Omental fat pad (tissue), 4 donors: ENCODE results near the gene OCLN. TPM values are rescaled to one million over a fixed set of nuclear protein-coding genes. Genes with fewer than 3 reads are reported as not detected.
"Not testable (repeated sequence)": the region's sequence is repeated elsewhere in the genome, so short reads cannot be mapped to it uniquely, and the experiment has no call there.

Source experiments
- ATAC-seq: fragments of 150-250 bp; one replicate; pipeline ENCODE4 v1.9.1; 2016; ENCODE audit warnings: mild to moderate bottlenecking, moderate library complexity; ENCODE audit not compliant: low FRiP score
- DNase-seq: peaks from one replicate; pipeline ENCODE4 v3.0.0-alpha.2; 2019; ENCODE audit warnings: low spot score
- total RNA-seq, 4 donors: library from RNA; depleted of rRNA; stranded (reverse); fragments of >200 nt; gene quantifications; one replicate each; pipeline ENCODE4 v1.1.0, GENCODE V29; 2016
- TF ChIP-seq, protein P1 (sequence below), 3 donors: fragments of 450-650 bp; IDR thresholded peaks; one replicate each; pipeline ENCODE4 v1.5.1; 2016 to 2017; ENCODE audit warnings: antibody characterized with exemption in 3 of 3, mild to moderate bottlenecking in 3 of 3, moderate library complexity in 2 of 3

Gene OCLN
- total RNA-seq, 4 donors from 2014 or later: 2.2 to 10.6 (median 6.2) TPM

DNA sequence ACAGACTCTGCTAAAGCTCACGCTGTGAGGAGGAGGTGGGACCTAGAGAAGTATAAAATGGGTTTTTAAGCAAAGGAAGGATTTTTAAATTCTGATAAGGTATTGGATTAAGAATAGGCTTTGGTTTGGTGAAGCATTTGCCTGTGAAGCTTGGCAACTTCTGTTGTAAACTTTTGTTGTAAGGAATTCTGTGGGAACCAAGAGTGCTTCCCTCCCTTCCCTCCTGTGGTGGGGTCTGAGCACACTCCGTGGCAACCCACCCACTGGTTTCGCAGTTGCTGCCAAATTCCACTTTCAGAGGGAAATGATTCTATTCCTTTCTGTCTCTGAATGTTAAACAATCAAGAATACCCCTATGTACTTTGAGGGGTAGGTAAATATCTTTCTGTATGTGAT lies 38.8 kb downstream of the OCLN start:
- ATAC-seq (no peak), DNase-seq (no peak)
- TF ChIP-seq, protein P1, sequence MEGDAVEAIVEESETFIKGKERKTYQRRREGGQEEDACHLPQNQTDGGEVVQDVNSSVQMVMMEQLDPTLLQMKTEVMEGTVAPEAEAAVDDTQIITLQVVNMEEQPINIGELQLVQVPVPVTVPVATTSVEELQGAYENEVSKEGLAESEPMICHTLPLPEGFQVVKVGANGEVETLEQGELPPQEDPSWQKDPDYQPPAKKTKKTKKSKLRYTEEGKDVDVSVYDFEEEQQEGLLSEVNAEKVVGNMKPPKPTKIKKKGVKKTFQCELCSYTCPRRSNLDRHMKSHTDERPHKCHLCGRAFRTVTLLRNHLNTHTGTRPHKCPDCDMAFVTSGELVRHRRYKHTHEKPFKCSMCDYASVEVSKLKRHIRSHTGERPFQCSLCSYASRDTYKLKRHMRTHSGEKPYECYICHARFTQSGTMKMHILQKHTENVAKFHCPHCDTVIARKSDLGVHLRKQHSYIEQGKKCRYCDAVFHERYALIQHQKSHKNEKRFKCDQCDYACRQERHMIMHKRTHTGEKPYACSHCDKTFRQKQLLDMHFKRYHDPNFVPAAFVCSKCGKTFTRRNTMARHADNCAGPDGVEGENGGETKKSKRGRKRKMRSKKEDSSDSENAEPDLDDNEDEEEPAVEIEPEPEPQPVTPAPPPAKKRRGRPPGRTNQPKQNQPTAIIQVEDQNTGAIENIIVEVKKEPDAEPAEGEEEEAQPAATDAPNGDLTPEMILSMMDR (IDR thresholded peaks at IDR 0.05): no peak

DNA sequence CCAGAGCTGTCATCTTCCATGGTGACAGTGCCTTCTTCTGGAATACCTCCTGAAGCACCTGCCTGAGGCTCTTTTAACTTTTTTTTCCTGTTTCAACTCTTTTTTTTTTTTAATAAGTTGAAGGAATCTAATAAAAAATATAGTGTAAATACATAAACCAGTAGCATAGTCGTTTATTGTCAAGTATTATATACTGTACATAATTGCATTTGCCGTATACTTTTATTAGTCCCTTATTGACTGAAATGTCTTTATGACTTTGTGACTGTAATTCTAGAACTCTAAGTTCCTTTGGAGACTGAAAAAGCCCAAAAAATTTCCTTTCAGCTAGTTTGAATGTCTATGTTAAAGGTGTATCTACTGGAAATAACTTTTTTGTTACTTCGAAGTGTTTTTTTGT lies 45.3 kb downstream of the OCLN start:
- not testable (repeated sequence) for DNase-seq, ATAC-seq

DNA sequence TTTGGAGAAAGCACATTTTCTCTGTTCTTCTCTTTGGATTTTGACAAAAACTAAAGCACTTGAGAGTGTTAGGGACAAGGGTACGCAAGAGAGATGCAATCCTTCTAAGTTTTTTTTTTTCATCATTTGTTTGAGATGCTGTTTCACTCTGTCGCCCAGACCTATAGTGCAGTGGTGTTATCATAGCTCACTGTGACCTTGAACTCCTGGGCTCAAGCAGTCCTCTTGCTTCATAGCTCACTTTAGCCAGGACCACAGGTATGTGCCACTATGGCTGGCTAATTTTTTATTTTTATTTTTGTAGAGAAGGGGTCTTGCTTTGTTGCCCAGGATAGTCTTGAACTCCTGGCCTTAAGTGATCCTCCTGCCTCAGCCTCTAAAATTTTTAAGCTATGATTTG lies 46.1 kb downstream of the OCLN start:
- not testable (repeated sequence) for ATAC-seq, DNase-seq

DNA sequence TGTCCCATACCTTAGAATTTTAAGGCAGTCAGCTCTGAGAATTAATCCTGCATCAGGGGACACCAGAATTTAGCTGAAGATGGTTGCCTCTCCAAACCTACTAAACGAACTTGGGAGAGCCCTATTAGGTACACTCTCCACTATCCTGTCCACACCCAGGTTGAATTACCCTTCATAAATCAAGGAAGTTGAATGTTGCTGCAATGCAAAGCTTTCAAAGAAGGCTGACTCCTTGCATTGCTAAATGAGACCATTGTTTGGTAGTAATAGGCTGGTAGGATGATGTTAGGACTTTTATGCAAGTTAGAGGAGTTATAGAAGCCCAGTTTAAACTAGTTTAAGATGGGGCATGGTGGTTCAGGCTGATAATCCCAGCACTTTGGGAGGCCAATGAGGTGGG lies 48.8 kb downstream of the OCLN start:
- ATAC-seq, DNase-seq: not testable (repeated sequence)

DNA sequence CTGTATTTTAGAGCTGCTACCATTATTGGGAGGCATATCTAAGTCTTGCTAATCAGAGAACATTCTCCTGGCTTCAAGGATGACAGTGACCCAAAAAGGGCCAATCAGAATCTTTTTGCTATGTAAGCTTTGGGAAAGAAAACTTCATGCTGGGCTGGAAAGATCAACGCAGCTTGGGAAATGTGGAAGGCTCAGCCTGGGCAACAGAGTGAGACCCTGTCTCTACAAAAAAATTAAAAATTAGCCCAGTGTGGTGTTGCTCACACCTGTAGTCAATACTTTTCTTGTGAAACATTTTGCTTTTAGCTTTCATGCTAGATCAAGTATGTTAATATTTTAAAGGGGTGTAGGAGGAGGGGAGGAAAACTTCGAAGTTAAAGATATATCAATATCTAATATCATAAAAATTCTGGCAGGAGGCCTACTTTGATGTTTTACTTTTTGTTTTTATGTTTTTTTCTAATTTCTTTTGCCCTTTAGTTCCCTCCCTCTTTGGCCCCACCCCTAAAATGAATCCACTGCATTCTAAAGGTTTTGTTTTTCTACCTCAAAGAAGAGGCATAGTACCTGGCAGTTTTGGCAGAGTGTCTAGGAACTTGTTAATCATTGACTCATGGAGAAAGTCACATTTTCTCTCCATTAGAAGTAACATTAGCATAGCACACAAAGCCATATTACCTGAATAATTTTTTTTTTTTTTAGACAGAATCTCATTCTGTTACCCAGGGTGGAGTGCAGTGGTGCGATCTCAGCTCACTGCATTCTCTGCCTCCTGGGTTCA lies 50.4 kb downstream of the OCLN start:
- not testable (repeated sequence) for DNase-seq, ATAC-seq

GRCh38 chr5:69544602-69545001 lies 52.0 kb downstream of the OCLN start:
- not testable (repeated sequence) for DNase-seq, ATAC-seq

DNA sequence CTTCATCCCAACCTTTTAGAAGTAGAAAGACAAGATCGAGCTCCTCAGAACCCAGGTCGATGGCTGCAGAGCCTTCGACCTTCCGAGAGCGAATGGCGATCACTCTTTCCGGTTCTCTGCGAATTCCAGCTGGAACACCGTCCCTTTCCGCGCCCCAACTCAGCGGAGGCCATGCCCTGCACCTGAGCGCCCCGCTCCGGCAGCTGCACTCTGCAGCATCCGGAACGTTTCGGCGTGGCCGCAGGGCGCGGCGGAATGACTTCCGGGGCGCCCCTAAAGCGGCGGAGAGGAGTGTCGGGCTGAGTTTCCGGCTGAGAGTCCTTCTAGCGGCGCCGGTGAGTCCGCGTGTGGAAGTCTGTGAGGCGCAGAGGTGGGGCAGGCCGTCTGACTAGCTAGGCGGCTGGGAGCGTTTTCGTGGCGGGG lies 67.3 kb downstream of the OCLN start, which contains the start of gene GTF2H2C:
GTF2H2C (plus strand) TSS at position 284 of the 423 bp plus-strand sequence. CDS start 4,942 bp downstream, outside the sequence.
- DNase-seq: not testable (repeated sequence)
- peak; percentile 98 for ATAC-seq

DNA sequence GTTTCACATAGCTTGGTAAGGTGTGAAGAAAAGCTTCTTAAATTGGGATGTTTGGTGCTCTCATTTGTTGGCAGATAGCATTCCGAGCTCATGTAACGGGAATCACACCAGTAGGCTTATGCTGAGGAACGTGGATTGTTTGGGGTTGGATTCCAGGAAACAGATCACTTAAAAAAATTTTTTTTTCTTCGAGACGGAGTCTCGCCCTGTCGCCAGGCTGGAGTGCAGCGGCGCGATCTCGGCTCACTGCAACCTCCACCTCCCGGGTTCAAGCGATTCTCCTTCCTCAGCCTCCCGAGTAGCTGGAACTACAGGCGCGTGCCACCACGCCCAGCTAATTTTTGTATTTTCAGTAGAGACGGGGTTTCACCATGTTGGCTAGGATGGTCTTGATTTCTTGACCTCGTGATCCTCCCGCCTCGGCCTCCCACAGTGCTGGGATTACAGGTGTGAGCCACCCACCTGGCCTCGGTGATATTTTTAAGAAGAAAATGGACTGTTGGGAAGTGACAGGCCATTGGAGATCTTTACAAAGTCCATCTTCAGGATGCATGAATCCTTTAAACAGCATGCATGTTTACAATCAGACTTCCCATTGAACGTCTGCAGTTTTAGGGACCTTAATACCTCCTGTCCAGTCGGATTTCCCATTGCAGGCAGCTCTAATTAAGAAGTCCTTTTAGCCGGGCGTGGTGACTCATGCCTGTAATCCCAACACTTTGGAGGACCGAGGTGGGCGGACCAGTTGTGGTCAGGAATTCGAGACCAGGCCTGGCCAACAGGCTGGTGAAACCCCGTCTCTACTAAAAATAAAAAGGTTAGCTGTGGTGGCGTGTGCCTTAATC lies 68.2 kb downstream of the OCLN start:
- ATAC-seq, DNase-seq: not testable (repeated sequence)

GRCh38 chr5:69566172-69566571 lies 73.6 kb downstream of the OCLN start:
- DNase-seq, ATAC-seq: not testable (repeated sequence)

DNA sequence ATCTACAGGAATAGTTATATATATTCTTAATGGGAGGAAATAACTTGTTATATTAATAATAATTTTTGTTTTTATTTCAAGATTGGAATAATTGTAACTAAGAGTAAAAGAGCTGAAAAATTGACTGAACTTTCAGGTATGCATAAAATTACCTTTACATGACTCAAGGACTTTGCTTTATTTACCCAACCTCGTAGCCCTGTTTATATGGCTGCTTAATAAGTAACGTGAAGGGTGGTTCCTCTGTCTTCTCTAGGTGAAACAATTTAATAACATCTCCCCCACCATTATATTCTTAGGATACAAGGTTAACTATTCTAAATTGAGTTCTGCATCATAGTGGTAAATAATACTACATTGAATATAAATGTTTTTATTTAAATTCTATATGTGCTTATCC lies 75.5 kb downstream of the OCLN start:
- ATAC-seq, DNase-seq: not testable (repeated sequence)

DNA sequence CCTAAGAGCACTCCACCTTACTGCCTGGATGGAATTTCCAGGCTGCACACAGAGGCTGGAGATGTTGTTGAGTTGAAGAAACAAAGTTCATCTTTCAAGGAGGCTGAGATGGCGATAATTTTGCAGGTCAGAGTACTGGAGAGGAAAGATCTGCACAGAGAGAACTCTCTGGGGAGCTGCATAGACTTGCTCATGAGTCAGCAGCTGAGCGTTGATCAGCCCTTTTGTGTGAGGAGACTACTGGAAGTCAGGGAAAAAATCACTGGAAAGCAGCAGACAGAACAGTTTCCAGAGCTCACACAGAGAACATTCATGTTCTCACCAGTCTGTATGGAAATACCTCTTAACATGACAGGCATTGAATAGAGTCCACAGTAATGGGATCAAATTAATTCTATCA lies 90.8 kb downstream of the OCLN start:
- not testable (repeated sequence) for ATAC-seq, DNase-seq

DNA sequence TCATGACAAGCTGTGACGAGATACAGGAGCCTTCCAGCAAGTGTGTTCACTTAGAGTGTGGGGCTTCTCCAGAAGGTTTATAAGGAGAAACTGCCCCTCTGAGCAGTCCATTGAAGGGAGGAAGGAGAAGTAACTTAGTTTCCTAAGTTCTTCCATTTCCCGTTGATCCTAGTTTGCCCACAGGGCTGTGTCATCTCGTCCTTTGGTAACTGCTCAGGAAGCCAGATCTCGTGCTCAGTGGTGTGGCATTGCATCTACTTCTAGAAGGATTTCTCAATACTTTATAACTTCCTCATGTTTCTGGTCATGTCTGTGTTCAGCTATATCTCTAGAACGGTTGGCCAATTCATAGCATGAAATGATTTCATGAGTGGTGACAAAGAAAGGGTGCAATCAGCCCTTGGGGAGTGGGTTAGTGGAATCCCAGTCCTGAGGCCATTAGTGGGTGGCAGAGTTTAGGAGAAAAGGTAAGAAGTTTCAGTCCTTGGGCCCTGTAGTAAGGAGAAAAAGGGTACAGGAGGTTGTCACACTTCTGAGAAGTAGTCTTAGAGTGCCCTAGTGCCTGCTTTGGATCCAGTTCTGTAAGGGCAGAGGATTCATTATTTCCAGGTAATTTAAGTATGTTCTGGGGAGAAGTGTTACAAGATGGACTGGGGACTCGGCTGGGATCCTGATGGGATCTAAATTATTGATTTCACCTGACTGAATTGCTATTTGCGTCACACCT lies 103.7 kb downstream of the OCLN start:
- not testable (repeated sequence) for ATAC-seq, DNase-seq

DNA sequence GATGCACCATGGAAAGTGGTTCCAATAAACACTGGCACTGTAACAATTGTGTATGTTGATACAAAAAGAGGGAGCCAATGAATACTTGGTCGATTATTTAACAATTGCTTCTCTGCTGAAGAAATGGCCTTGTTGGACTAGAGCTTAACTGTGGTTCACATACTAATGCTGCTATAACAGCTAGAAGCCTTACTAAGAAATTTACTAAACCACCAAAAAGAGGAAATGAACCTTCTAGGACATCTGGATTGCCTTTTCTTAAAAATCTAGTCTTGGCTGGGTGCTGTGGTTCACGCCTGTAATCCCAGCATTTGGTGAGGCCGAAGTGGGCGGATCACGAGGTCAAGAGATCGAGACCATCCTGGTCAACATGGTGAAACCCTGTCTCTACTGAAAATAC lies 109.4 kb downstream of the OCLN start:
- DNase-seq, ATAC-seq: not testable (repeated sequence)

DNA sequence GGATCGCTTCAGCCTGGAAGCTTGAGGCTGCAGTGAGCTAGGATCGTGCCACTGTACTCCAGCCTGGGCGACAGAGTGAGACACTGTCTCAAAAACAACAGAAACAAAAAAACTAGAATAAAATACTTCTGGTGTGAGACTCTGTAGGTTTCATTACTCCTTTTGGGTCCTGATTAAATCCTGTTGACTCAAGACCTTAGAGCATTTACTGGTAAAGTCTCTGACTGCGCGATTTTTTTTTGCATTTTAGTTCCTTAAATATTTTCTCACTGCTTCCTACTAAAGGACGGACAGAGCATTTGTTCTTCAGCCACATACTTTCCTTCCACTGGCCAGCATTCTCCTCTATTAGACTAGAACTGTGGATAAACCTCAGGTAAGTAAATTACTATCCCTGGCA lies 114.2 kb downstream of the OCLN start:
- not testable (repeated sequence) for DNase-seq, ATAC-seq
